ENCODE data around the gene ZC2HC1B.

The ZC2HC1B gene

DNA sequence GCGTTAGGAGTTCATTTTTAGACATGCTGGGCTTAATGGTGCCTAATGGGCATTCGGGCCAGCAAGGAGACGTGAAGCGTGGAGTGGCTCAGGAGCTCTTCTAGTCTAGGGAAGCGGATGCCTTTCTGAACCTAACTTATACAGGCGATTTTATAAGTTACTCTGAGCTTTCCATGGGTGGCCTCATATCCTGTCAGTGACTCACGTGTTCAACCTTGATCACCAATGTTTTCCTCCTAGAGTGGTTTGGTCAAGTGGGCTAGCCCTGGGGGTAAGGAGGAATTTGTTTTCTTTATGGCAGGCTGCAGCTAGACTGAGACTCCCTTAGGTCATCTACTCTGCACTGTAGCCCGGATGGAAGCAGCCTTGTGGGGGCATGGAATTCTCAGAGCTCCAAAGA is 91.7 kb downstream of the ZC2HC1B start:
- H3K4me3 ChIP-seq, result no peak overlapping the region
- H3K27ac ChIP-seq, result no peak overlapping the region

- no peak overlapping the region for H3K27ac ChIP-seq
- no peak overlapping the region for H3K4me3 ChIP-seq
Measured at GRCh38 chr6:143957679-143958274, 93.5 kb downstream of the ZC2HC1B start.

GRCh38 chr6:143958839-143959399 is 94.6 kb downstream of the ZC2HC1B start:
- no peak overlapping the region for H3K27ac ChIP-seq
- no peak overlapping the region for H3K4me3 ChIP-seq

- no peak overlapping the region for H3K4me3 ChIP-seq
- no peak overlapping the region for H3K27ac ChIP-seq
Measured at GRCh38 chr6:143959927-143960326, 95.7 kb downstream of the ZC2HC1B start.

DNA sequence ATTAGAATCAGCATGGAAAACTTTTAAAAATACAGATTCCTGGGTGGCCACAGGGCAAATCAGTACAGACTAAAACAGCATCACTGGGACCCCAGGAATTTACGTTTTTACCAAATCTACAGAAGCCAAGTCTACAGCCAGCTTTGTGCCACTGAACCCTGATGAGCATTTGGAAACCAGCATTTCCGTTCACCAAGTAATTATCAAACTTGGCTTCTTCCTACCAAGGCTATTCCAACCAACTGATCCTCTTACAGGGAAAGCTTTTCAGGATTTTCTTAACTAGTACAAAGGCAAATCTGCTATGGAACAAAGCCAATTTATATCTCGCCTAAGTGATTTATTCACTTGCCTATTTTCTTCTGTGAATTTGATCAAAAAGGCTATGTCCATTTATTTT is 96.8 kb downstream of the ZC2HC1B start:
- no peak overlapping the region for H3K27ac ChIP-seq
- no peak overlapping the region for H3K4me3 ChIP-seq

DNA sequence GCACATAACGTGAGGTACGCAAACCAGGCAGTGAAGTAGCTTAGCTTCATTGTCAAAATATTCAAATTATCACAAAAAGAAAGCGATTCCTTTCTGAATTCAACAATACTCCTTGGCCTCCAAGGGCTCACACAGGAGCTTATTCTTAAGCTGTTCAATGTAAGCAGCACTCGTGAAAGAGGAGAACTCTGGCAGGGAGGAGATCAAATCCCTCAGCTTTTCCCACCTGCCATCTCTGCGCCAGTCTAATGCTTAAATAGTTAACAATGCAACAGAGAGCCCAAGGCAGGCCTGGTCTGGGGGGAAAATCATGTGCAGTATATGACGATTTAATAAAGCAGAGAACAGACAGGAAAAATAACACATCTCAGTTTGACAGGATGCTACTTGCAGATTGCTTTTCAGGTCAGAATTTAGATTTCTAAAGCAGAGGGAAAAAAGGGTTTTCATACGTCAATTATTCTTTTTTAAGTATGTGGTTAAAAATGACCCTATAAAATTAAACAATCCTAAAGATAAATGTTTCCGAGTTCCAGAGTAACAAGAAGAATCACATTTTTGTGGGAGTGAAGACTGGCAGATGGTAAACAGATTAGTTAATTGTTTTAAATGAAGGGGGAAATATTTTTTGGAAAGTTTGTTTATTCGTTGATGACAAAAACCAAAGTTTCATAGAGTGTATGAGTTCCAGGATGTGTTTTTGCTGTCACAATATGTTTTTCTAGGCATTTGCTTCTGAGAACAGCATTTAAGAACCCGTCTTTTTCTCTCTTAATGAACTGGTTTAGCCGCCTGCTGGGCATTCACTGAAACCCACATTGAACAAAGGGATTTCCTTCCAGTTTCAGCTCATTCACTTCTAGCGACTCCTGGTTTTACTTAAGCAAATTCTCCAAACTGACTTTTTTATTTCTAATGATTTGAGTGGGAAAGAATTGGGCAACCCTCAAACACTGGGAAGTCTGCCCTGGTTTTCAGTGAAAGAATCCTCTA is 97.9 kb downstream of the ZC2HC1B start:
- Histone ChIP-seq H3K4me3 (no peak overlapping the region), H3K27ac (peak overlapping the region in 1 of 21 experiments; percentile 19)

- Histone ChIP-seq H3K4me3 (no peak overlapping the region), H3K27ac (no peak overlapping the region)
Measured at GRCh38 chr6:143963158-143963919, 99.1 kb downstream of the ZC2HC1B start.

- H3K4me3 ChIP-seq, result no peak overlapping the region
- H3K27ac ChIP-seq, result no peak overlapping the region
Measured at GRCh38 chr6:143964674-143965081, 100.4 kb downstream of the ZC2HC1B start.

- no peak overlapping the region for H3K4me3 ChIP-seq
- no peak overlapping the region for H3K27ac ChIP-seq
Measured at GRCh38 chr6:143965503-143966171, 101.4 kb downstream of the ZC2HC1B start.

DNA sequence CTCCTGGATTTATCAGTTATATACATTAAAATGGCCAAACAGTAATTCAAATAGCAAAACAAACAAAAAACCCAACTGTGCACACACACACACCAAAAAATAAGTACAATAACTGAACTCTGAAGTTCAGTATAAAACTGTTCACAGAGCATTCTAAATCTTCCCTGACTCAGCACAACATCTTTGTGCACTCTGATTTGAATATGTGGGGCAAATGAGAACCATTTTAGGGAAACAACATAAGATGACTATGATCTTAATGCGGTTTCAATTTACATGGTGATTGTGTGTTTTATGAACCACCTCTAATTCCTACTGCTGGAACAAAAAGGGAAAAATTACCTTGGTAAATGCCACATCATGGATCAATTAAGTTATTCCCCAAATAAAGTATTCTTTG is 102.0 kb downstream of the ZC2HC1B start:
- no peak overlapping the region for H3K27ac ChIP-seq
- H3K4me3 ChIP-seq, result no peak overlapping the region

- H3K27ac ChIP-seq, result no peak overlapping the region
- H3K4me3 ChIP-seq, result no peak overlapping the region
Measured at GRCh38 chr6:143967706-143968376, 103.6 kb downstream of the ZC2HC1B start.

DNA sequence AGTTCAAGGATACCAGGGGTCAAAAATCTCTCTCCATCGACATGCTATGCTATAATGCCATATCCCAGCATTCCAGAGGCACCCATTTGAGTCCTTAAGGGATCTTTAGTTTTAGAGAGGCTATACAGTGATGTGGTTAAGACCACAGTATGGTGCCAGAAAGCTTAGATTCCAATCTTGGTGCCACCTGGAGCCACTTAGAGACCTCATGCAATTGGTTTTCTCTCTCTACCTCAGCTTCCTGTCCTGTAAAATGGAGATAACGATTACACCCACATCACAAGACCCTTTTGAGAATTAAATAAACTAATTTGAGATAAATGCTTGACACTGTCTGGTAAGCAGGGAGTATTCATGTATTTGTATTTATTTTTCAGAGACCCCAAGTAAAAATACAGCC is 104.8 kb downstream of the ZC2HC1B start:
- Histone ChIP-seq H3K27ac (no peak overlapping the region), H3K4me3 (no peak overlapping the region)

DNA sequence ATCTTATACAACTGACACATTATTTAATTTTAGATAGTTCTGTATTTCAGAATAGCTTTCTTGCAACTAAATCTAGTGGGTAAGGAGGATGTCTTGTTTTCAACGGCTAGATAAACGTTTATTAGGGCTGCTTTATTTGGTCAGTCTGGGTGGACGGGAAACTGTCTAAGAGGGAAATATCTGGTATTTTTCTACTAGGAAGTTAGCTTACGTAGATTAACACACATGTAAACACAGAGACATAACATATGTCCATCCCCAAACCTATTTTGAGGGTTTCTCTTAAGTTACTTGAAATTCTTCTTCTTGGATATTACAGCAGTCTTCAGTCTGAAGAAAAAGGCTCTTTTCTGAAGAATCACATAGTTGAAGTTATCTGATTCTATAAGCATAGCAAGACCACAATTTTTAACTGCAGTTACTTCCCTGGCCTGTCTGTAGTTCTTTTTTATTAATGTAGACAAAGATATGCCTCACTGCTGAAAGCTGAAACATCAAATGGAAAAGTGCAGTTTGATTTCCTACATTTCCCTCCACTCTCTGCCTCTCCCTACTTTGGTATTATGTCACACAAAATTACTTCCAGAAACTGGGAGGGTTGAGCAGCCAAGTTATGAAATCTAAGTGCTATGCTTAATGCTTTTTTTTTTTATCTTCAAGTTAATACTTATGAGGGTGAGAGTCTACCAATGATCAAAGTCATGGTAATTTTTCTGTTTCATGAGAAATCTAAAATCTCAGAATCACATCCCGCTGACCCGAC is 106.4 kb downstream of the ZC2HC1B start:
- Histone ChIP-seq H3K27ac (no peak overlapping the region), H3K4me3 (no peak overlapping the region)

GRCh38 chr6:143971482-143972205 is 107.4 kb downstream of the ZC2HC1B start:
- Histone ChIP-seq H3K27ac (peak overlapping the region in 1 of 21 experiments; percentile 22), H3K4me3 (no peak overlapping the region)

DNA sequence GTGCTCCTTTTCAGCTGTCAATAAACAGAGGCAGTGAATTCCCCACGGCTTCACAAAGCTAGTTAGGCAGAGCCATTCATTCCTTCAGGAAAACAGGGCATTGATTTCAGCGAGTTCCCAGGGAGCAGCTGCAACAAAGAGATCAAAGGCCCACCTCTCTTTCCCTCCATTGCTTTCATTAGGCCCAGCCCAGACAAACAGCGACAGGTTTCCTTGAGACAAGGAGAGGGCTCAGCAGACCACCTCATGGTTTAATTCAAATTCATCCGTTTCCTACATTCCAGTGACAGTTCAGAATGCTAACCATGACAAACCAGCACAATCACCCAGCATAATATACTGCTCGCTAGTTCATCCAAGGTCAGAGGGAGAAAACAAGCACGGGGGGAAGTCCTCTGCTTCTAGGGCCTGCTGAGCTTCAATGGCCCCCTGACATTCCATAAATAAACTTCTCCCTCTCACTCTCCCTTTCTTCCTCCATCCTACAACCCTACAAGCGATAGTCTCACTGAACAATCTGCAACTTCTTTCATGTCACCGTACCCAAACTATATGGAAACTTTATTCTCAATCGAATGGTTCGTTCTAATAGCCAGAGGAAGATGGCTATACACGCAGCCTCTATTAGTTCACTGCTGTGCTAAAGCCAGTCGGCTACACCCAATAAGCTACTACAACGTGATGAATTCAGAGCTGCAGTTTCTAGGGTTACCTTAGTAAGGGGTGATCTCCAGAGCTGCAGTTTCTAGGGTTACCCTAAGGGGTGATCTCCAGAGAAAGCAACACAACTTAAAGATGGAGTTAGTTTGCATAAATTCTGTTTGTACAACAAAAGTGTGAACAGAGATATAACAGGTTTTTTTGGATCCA is 109.1 kb downstream of the ZC2HC1B start:
- Histone ChIP-seq H3K27ac (no peak overlapping the region), H3K4me3 (no peak overlapping the region)

DNA sequence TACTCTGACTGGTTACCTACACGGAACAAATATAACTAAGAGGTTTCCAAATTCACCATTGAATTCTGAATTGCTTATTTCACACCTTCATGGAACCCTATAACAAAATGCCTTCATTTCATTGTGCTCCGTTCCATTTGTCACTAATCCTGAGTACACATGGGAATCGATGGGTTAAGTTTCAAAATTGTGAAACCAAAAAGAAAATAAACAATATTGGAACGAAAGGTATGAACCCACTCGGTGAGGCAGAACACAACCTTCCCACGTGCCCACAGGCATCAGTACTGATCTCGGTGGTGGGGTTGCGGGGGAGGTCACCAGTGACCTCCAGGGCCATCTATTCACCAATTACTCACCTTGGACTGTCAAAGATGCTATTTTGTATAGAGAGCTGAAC is 109.8 kb downstream of the ZC2HC1B start:
- H3K4me3 ChIP-seq, result no peak overlapping the region
- H3K27ac ChIP-seq, result no peak overlapping the region
